CD4-positive, alpha-beta T cell treated with Interferon gamma for 1 hour (primary cell): Measurements from ENCODE around the gene CTNNB1.

Experiments
- DNase-seq: peaks from one replicate; pipeline ENCODE4 v3.0.0-alpha.2; 2020

Gene CTNNB1

DNA sequence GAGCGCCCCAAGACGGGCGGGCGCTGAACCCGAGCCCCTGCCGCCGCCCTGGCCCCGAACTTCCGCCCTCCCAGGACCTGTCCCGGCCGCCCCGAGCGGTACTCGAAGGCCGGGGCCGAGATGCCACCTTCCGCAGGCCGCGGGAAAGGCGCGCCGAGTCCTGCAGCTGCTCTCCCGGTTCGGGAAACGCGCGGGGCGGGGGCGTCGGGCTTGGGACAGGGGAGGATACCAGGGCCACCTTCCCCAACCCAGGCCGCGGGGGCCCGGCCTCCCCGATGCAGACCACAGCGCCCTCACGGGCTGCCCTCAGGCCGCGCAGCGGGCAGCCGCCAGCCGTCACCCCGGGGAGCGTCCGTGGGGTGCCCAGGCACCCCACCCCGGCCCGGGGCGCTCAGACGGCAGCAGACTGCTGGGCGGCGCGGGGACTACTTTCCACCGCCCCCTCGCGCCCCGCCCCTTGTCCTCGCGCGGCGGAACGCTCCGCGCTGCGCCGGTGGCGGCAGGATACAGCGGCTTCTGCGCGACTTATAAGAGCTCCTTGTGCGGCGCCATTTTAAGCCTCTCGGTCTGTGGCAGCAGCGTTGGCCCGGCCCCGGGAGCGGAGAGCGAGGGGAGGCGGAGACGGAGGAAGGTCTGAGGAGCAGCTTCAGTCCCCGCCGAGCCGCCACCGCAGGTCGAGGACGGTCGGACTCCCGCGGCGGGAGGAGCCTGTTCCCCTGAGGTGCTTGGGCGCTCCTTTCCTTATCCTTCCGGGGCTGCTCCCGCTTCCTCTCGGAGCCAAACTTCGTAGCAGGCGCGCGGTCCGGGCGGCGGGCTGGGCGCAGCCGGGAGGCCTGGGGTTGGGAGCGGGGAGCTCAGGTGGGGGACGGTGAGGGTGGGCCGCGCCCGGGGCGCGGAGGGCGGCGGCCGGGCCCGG lies at the start of gene CTNNB1:
CTNNB1 (plus strand) TSS at position 556 of the 916 bp plus-strand sequence. CDS start 24,564 bp downstream, outside the sequence.
- DNase-seq, result peak; percentile 89

DNA sequence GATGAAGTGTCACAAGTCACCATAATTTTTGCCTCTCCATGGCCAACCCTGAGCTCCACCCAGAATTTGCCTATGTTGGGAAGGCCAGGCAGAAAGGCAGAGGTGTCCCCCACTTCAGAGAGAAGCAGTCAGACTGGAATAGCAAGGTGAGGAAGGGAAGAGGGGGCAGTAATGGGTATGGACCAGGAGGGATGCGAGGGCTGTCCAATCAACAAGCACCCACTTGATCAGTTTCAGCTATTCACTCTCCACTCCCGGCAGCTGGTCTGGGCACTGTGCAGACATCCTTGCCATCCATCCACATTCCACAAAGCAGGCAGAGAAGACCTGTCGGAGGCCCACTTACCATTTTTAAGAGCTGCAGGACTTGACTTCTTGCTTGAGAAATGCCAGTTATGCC lies 43.5 kb upstream of the CTNNB1 start:
- DNase-seq, result no peak

DNA sequence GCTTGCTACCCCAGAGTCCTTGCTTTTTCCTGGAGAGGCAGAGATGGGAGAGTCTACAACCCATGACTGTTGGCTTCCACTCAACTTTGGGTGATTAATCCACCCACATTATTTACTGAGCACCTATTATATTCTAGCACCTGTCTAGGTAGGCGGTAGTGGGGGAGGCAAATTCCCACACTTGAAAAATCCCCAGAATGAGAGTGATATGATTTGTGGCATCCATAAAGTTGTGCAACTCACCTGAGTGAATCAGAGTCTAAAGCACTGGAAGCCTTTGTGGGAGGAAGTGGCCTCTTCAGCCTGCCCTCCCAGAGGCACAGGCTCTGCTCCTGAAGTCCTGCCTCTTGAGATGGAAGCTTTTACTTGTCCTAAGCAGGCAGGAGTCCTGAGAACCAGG lies 40.4 kb upstream of the CTNNB1 start:
- DNase-seq, result no peak

DNA sequence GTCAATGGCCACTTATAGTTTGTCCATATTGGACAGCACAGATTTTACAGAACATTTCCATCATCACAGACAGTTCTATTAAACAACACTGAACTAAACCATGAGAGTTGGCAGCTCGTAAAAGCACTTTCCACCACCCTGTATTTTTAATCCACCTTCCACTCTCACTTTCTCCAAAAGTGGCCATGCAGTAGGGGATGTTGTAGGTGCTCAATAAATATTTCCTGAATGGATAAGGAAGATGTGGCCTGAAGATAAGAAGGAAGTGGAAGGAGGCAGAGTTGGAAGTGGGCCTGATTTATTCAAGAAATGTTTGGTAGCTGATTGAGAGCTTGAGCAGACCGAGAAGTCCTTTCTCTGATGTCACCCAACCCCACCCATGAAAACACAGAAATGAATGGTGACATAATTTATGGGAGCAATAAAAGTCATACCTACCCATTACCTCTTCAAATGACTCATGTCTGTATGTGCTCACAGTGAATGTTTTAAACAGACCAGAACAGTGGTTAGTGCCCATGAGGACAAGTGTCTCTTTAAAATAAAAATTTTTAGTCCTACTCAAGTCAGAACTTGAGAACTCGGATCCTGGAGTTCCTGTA lies 39.6 kb upstream of the CTNNB1 start:
- DNase-seq, result no peak

DNA sequence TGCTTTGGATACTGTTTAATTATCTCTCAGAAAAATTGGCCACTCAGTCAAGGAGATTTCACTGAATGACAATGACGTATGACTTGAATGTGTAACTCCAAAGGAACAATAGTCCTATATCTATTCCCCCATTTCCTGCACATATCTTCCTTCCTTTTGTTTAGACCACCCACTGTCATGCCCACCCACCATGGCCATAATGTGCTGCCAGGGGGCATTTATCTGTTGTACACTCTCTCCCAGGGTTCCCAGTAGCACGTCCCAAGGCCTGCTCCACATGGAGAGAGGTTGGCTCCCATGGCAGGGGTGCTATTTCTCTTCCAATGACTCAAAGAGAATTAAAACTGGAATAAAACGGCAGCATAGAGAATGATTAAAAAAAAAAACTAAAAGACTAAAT lies 36.8 kb upstream of the CTNNB1 start:
- DNase-seq, result no peak

DNA sequence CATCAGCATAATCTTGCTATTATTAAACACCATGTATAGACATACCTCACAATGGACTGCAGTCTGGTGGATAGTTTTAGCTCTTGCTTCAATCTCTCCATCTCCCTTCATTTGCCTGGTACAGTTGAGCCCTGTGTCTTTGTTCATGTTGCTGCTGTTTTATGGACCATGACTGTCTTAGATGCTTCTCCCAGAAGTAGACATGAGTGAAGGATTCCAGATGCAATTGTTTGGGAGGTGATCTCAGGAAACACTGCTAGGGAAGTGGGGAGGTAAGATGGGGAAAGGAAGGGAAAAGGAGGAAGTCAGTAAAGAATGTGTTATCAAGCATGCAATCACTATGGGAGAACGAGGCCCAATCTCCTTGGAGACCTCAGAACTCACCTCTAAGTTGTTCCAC lies 36.3 kb upstream of the CTNNB1 start:
- DNase-seq, result no peak

DNA sequence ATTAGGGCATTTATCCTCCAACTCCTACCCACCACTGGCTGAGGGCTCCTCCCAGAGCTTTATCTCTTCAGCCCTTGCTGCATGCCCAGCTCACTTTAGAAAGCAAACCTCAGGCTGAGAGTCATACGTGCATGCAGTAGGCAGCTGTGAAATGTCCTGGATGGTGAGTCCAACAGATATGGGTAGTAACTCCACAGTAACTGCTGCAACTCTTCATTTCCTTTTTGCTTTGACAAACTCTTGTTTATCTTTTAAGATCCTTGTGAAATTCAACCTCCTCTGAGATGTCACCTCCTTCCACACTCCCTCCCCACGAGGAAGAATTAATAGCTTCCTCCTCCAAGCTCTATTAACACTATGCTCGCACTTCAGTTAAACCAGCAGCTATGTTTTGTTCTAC lies 35.9 kb upstream of the CTNNB1 start:
- no peak for DNase-seq

DNA sequence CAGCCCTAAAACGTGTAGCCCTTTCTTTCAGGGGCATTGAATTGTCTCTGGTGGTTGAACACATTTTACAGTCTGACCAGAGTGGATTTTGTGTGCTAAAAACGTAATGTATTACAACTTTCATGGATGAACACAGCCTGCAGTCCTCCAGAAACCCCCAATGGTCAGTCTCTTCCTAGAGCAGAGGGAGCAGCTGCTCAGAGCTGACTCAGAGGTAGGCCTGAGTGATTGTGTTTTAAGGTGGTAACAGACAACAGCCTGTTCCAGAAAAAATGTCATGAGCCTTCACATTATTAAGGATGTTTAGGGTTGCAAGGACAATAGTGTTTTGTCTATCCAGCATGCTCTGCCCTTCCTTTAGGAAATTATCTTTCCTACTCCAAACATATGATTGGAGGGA lies 34.5 kb upstream of the CTNNB1 start:
- no peak for DNase-seq

DNA sequence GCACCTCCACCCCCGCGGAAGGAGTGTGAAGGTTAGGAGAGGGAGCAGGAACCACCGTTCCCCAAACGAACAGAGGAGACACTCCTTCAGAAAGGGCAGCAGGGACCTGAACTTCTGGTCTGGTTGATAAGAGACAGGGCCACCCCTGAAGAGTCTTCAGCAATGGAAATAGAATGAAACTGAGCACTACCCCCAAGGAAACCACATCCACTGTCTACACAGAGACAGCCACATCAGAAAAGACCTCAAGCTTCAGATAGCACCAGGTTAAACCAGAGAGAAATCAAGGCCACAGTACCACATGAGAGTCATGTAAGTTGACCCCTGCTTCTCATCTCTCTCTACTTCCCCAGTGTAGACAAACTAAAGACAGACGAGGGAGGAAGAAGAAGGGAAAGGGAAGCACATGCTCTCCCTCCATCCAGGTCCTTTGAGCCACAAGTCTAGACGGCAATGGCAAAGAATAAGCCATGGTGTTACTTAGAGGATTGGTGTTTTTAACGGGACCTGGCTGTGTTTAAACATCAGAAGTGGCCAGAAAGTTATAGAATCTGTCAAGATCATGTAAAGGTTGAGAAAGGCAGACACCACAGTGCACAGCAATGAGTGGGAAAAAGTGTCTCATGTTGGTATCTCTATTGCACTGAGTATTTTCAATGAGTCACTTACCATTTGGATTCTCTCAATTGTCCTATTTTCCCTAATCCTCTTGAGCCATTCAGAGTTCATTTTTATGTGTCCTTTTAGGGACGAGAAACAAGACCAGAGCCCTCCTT lies 31.4 kb upstream of the CTNNB1 start:
- DNase-seq, result no peak

DNA sequence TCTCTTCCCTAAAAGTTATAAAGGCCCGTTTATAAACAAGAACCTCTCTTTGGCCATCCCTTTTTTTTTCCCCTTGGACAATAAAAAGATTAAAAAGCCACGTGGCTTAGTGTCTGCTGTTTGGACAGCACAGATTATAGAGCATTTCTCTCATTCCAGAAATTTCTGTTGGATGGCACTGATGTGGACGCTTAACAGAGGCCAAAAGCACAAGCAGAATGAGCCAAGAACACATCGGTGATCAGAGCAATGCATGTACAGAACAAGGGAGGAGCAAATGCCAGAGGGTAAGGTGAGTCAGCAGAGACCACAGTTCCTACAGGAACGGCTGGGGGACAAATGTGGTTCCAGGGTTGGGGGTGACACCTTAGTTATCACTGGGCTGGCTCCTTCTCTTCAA lies 30.3 kb upstream of the CTNNB1 start:
- no peak for DNase-seq

DNA sequence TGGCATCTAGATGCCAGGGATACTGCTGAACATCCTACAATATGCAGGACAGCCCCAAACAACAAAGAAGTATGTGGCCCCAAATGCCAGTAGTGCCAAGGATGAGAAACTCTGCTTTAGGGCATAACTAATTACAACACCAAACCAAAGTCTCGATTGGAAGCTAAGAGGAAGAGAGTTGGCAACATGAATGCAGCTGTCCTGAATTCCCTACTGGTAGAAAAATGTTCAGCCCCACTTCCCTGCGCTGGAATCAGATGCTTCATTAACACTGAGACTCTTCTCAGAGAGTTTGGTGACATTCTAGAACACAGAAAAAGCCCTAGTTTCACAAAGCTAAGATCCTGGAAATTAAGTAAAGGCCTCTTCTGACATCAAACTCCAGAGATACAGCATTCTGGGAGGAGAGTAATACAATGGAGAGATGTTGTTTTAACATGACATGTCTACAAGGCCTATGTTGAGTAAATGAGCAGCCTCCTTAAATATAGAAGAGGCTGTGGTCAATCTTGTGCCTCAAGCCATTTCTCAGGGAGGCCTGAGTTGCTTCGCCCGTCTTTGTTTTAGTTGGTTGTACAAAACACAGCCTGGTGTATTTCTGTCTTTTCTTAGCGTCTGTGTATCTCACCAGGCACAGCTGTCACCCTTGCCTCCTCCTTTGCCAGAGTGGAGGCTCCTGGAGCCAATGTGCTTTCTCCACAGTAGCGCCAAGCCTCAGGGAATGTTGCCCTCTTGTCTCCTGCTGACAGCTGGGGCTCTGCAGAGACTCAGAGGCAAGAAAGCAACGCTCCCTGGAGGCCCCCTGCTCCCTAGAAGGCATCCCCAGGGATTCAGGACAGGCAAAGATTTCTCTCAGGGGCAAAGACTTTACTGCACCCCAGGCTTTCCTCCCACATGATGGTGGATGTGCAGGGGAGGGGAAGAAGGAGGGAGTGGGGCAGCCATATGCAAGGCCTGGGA lies 25.1 kb upstream of the CTNNB1 start:
- no peak for DNase-seq

DNA sequence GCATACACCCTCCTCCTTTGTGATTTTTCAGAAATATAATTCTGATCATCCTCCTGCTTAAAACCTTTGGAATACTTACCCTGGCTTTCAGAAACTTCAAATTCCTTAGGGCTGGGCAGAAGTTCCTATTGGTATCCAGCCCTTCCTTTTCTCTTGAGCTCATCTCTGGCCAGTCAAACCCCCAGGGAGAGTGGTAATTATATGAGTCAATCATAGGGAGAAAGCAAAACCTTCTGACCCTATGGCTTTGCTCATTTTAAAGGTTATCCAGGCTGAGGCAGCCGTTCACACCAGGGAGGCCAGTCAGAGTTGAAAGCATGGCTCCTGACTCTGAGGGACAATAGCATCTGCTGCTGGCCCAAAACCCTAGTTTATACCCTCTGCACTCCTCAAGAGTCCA lies 23.9 kb upstream of the CTNNB1 start:
- DNase-seq, result no peak

DNA sequence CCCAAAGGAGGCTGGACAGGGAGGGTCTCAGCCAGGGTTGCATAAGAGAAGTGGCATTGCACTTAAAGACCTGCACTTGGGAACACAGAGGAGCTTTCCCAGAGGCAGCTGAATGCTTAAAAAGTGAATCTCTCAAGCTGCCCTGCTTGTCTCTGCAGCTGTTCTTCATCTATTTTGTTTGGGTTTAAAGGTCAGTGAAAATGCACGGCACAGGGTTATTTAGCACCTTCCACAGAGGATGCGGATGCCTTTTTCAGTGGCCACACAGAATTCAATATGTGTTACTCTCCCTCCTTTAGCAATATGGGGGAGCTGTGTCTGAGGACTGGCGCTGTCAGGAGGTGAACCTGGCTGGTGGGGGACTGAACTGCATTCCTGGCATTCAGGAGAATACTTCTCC lies 22.7 kb upstream of the CTNNB1 start:
- DNase-seq, result no peak

DNA sequence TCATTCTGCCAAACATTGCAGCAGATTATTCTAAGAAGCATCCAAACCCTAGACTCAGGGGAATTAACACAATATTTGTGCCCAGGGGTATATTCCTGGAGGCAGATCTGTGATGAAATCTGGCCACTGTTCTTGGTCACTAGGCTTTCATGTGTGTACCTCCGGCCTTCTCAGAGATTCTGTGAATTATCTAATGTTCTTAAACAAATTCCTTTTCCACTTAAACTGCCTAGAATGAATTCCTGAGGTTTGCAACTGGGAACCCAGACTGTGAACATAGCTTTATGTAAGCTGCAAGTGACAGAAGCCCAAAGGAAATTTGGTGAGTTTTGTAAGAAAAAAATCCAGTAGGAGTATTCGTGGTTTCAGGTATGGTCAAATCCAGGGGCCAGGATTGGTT lies 20.7 kb upstream of the CTNNB1 start:
- no peak for DNase-seq

DNA sequence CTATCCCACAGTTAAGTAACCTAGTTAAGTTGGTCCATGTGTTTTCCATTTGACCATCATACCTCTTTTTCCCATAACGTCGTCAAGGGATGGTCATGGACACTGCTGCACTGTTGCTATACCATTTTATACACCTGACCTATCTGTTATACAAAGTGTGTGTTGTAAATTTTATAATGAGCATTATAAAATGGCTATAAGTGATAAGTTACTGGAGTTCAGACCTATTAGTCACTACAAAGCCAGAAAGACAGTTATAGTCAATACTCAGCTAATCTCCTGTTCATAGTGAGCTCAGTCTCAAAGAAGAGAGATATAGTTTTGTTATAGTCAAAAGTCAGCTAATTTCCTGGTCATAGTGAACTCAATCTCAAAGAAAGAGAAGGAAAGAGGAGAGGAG lies 18.9 kb upstream of the CTNNB1 start:
- no peak for DNase-seq

DNA sequence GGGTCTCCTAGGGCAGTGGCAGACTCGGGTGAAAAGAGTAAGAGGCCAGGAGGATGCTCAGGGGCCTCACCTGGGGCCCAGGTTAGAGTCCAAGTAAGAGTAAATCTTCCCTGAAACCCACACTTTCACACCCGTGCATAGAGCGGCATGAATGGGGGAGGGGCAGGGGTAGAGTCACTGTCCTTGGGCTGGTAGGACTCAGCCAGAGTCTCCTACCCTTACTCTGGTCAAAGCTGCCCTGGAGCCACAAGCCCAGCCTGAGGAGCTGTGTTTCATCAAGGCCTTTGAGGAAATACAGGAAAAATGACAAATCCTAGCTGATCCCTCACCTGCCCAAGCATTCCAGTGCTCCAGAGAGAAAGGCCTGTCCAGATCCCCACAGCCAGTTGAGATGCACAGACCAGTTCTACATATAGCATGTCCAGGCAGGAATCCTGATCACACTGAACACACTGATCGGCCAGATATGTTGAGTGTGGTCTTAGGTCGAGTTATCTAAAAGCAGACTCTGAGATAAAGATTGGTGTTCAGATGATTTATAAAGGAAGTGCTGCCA lies 16.7 kb upstream of the CTNNB1 start:
- no peak for DNase-seq

DNA sequence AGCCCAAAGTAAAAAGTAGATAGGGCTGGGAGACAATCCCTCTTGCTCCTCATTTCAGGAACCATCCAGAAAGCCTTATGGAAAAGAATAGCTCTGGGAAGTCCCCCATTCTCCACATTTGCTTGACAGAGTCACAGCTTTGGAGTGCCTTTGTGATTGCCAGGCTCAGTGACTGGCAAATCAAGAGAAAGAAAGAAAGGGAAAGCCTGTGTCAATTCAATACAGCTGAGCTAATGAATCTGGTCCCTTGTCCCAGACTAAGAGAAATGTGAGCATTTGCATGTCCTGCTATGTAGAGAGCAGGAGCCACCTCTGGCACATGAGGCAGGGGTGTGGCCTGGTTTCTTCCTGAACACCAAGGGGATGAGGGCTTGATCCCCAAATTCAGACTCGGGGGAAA lies 14.9 kb upstream of the CTNNB1 start:
- DNase-seq, result no peak

DNA sequence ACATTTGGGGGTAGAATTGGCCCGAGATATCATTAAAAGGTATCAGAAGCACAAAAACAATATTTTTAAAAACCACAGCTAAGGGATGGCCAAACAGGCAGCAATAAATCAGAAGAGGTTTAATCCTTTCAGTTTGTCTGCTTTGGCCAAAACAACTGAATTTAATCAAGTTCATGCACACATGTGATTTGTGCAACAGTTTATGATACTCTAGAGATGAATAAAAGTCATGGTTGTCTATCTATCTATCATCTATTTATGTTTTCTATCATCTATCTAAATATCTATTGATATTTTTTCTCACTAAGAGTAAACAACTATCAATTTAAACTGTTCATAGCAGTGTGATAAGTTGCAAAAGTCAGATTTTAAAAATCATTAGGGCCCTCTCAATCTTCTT lies 13.0 kb upstream of the CTNNB1 start:
- no peak for DNase-seq

DNA sequence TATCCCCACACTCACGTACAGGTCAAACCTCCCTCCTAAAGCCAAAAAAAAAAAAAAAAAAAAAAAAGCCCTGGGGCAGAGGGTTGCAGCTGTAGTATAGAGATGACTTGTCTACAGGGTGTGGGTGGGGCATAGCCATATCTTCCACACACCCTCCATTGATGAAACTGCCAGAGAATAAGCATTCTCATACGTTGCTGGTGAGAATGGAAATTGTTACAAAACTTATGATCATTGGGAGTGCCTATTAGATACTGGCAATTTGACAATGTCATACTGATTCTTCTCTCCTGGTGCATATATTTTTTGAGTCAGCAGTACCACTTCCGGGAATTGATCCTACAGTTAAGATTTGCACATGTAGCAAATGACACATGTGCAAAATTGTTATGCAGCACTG lies 11.0 kb upstream of the CTNNB1 start:
- no peak for DNase-seq

DNA sequence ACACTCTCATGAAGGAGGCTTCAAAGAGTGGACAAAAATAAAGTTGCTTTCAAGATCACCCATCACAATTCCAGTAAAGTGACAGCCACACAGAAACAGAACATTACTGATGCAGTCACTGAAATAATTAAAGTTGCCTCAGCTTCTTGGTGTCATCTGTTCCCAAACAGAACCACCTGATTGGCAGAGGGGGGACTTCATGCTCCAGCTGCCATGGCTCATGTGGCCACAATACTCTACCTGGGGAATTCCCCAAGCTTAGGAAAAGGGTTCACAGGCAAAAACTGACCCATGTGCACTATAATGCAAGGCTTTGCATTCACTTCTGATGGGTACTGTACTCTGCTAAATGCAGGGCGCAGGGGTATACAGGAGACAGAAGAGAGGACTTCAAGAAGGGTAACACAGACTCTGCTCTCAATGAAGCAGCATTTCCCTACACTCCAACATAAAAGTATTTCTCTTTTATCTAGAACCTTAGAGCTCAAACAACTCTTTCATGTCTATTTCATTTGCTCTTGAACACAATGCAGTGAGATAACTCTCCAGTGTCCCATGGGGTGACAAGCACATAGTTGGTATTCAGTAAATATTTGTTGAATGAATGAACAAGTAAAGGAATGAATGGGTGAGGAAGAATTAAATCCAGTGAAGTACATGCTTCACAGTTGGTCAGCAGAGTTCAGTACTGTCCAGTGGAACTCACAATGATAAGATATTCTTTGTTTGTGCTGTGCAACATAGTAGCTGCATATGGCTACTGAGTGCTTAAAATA lies 8.6 kb upstream of the CTNNB1 start:
- DNase-seq, result no peak

DNA sequence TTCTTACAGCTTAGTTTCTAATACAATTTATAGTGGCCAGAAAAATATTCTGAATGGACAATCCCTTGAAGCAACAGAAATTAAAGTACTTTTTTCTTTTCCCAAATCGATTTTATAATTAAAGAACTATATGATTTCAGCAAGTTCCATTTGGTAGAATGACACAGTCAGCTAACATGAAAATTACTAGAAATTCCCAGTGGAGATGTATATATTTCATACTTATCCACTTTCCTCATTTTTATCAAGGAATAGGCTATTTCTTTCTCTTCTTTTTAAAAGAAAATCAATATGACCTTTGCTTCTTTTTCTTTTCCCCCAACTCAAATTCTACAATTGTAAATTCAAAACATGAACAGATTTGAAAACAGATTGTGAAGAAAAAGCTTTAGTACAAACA lies 6.4 kb upstream of the CTNNB1 start:
- DNase-seq, result no peak
